CD4-positive, alpha-beta memory T cell (primary cell): ENCODE measurements around the gene MRPS30. TPM values are rescaled to one million over a fixed set of nuclear protein-coding genes. Genes with fewer than 3 reads are reported as not detected.
"Not testable (repeated sequence)": the region's sequence is repeated elsewhere in the genome, so short reads cannot be mapped to it uniquely, and the experiment has no call there.

Experiments used
- CTCF ChIA-PET: fragments of 350-600 bp; sonication (Branson Sonifier 250); formaldehyde crosslinking; loops from one replicate; lab custom pipeline; 2021; ENCODE audit warnings: inconsistent platforms; ENCODE audit not compliant: partially characterized antibody; lab: Charles Lee
- POLR2A ChIA-PET: fragments of 350-600 bp; sonication (Branson Sonifier 250); formaldehyde crosslinking; loops from one replicate; lab custom pipeline; 2021; ENCODE audit not compliant: partially characterized antibody; lab: Charles Lee
- DNase-seq, 5 donors: peaks; one replicate each; pipeline versions ENCODE4 v3.0.0 to v3.0.0-alpha.2; 2020 to 2022; ENCODE audit warnings: mixed read lengths in 1 of 5
- H3K27ac ChIP-seq: one replicate; pipeline ENCODE4 v1.7.0; 2013; ENCODE audit warnings: low read depth, low read length
- H3K27me3 ChIP-seq: 2 replicates; pipeline ENCODE4 v1.7.0; 2013; ENCODE audit warnings: mild to moderate bottlenecking, low read length, moderate library complexity; ENCODE audit not compliant: insufficient read depth
- H3K36me3 ChIP-seq: 2 replicates; pipeline ENCODE4 v1.7.0; 2013; ENCODE audit warnings: mild to moderate bottlenecking, low read length, moderate library complexity; ENCODE audit not compliant: insufficient read depth
- H3K4me1 ChIP-seq: 2 replicates; pipeline ENCODE4 v1.7.0; 2013; ENCODE audit warnings: mild to moderate bottlenecking, low read length, moderate library complexity; ENCODE audit not compliant: insufficient read depth
- H3K4me3 ChIP-seq, 2 donors: one replicate each; pipeline ENCODE4 v1.7.0; 2013; ENCODE audit warnings: low read length in 2 of 2, mild to moderate bottlenecking in 1 of 2
- H3K9me3 ChIP-seq, 2 donors: one replicate each; pipeline ENCODE4 v1.7.0; 2013; ENCODE audit warnings: low read length in 2 of 2, control low read depth in 1 of 2; ENCODE audit not compliant: control insufficient read depth in 1 of 2
- H3K27ac Mint-ChIP-seq, 7 donors: one replicate each; pipeline ENCODE4 v1.8.0; 2020 to 2021; ENCODE audit warnings: mixed read lengths in 7 of 7, mild to moderate bottlenecking in 6 of 7, inconsistent platforms in 3 of 7, moderate library complexity in 3 of 7
- H3K27me3 Mint-ChIP-seq, 2 donors: one replicate each; pipeline ENCODE4 v1.8.0; 2020 to 2021; ENCODE audit warnings: mixed read lengths in 2 of 2
- H3K36me3 Mint-ChIP-seq, 2 donors: one replicate each; pipeline ENCODE4 v1.8.0; 2020 to 2021; ENCODE audit warnings: mixed read lengths in 2 of 2, inconsistent platforms in 1 of 2, mild to moderate bottlenecking in 1 of 2
- H3K4me1 Mint-ChIP-seq, 4 donors: one replicate each; pipeline ENCODE4 v1.8.0; 2020 to 2021; ENCODE audit warnings: mixed read lengths in 4 of 4, mild to moderate bottlenecking in 1 of 4
- H3K4me3 Mint-ChIP-seq, 8 donors: one replicate each; pipeline ENCODE4 v1.8.0; 2020 to 2021; ENCODE audit warnings: mixed read lengths in 8 of 8, mild to moderate bottlenecking in 7 of 8, moderate library complexity in 6 of 8, inconsistent platforms in 3 of 8
- H3K9me3 Mint-ChIP-seq, 8 donors: one replicate each; pipeline ENCODE4 v1.8.0; 2020 to 2021; ENCODE audit warnings: mixed read lengths in 8 of 8, mild to moderate bottlenecking in 5 of 8, inconsistent platforms in 3 of 8, moderate library complexity in 1 of 8
- intact Hi-C: fragments of 100-400 bp; cut with micrococcal nuclease; formaldehyde crosslinking; loops from one replicate; pipeline ENCODE4 v1.15.1; 2023
- polyA plus RNA-seq, 2 donors: library from polyadenylated mRNA; unstranded; fragments of 300-500 nt; fragmentation: Illumina TruSeq; gene quantifications; one replicate each; pipeline ENCODE4 v1.2.3, GENCODE V29; 2021
- total RNA-seq, 2 experiments: library from RNA; stranded (reverse); gene quantifications; one replicate each; pipeline ENCODE4 v1.2.3, GENCODE V29; 2021

The MRPS30 gene
- total RNA-seq (10 to 100 TPM; 54.1 to 56.1 TPM), polyA plus RNA-seq (10 to 100 TPM; 67.7 to 68.2 TPM)

GRCh38 chr5:44808435-44809214 lies at the start of gene MRPS30:
Gene MRPS30, plus strand, starts transcription at chr5:44808947. Its CDS starts 16 bp downstream, at chr5:44808963.
- ChIA-PET POLR2A (interaction anchor here (0.9 to 1.4 kb wide), 4 partner anchors 13 to 1688 kb away, joined by 3 to 12 read pairs (median 3); partner anchors contain the start of genes NNT, TMEM267 and ZNF131), CTCF (interaction anchor here (1.0 to 1.9 kb wide), 2 partner anchors 9 to 10 kb away, joined by 4 read pairs; no protein-coding TSS in a partner anchor)
- Mint-ChIP-seq H3K27me3 (peaks cover 0 to 2% of the 10 kb centered on the region in 2 donors), H3K36me3 (peaks cover 10 to 30% of the 10 kb centered on the region in 2 donors), H3K27ac (peak within 1 kb of the TSS; percentile 91 to 98 (median 96)), H3K4me1 (peaks cover 18 to 38% (median 31%) of the 10 kb centered on the region in 4 donors), H3K9me3 (peaks cover 0 to 1% (median 0%) of the 10 kb centered on the region in 8 donors), H3K4me3 (peak within 1 kb of the TSS; percentile 84 to 97 (median 94))
- Histone ChIP-seq H3K9me3 (no peaks in the 10 kb centered on the region), H3K4me1 (peaks cover 21% of the 10 kb centered on the region), H3K36me3 (peaks cover 12% of the 10 kb centered on the region), H3K4me3 (peak within 1 kb of the TSS; percentile 90 to 91), H3K27me3 (no peaks in the 10 kb centered on the region), H3K27ac (peak within 1 kb of the TSS; percentile 78)
- intact Hi-C loops = loop anchor here (2.0 to 10.0 kb wide), 3 partner anchors 1251 to 1496 kb away; partner anchors contain the start of genes HMGCS1, PAIP1 and TMEM267
- peak; percentile 93 to 96 (median 94) for DNase-seq

- H3K27ac Mint-ChIP-seq = no peak overlapping the region
- no peaks in the 10 kb centered on the region for H3K9me3 Mint-ChIP-seq
- Histone ChIP-seq H3K27ac (no peak overlapping the region), H3K4me3 (no peak overlapping the region), H3K9me3 (no peaks in the 10 kb centered on the region), H3K27me3 (no peaks in the 10 kb centered on the region), H3K4me1 (no peaks in the 10 kb centered on the region), H3K36me3 (no peaks in the 10 kb centered on the region)
- intact Hi-C loops = no loop called here
- H3K36me3 Mint-ChIP-seq = no peaks in the 10 kb centered on the region
- no peaks in the 10 kb centered on the region for H3K4me1 Mint-ChIP-seq
- ChIA-PET POLR2A (no interaction called here), CTCF (no interaction called here)
- H3K27me3 Mint-ChIP-seq = peaks cover 8 to 9% of the 10 kb centered on the region in 2 donors
- DNase-seq = no peak
- no peak overlapping the region for H3K4me3 Mint-ChIP-seq
These were observed 39.4 kb upstream of the MRPS30 start for GRCh38 chr5:44769200-44769876.

- POLR2A ChIA-PET = no interaction called here
- Mint-ChIP-seq H3K4me1 (no peaks in the 10 kb centered on the region), H3K36me3 (no peaks in the 10 kb centered on the region), H3K9me3 (no peaks in the 10 kb centered on the region), H3K27me3 (peaks cover 8 to 9% of the 10 kb centered on the region in 2 donors), H3K27ac (no peak overlapping the region), H3K4me3 (no peak overlapping the region)
- CTCF ChIA-PET = interaction anchor here (1.0 kb wide), 1 partner anchor 13 kb away, joined by 3 read pairs; no protein-coding TSS in a partner anchor
- H3K27me3 ChIP-seq = no peaks in the 10 kb centered on the region
- H3K4me3 ChIP-seq = no peak overlapping the region
- H3K9me3 ChIP-seq = no peaks in the 10 kb centered on the region
- no peak overlapping the region for H3K27ac ChIP-seq
- H3K4me1 ChIP-seq = no peaks in the 10 kb centered on the region
- no peak for DNase-seq
- intact Hi-C loops = loop anchor here (5.0 kb wide), 1 partner anchor 1138 kb away; no protein-coding TSS in a partner anchor
- no peaks in the 10 kb centered on the region for H3K36me3 ChIP-seq
These were observed 38.9 kb upstream of the MRPS30 start for GRCh38 chr5:44769877-44770209.

- Histone ChIP-seq H3K27ac (no peak overlapping the region), H3K4me1 (no peaks in the 10 kb centered on the region), H3K36me3 (no peaks in the 10 kb centered on the region), H3K4me3 (no peak overlapping the region), H3K9me3 (no peaks in the 10 kb centered on the region), H3K27me3 (no peaks in the 10 kb centered on the region)
- Mint-ChIP-seq H3K27me3 (peaks cover 8 to 9% of the 10 kb centered on the region in 2 donors), H3K9me3 (no peaks in the 10 kb centered on the region), H3K36me3 (no peaks in the 10 kb centered on the region), H3K4me3 (no peak overlapping the region), H3K27ac (no peak overlapping the region), H3K4me1 (no peaks in the 10 kb centered on the region)
- no peak for DNase-seq
- intact Hi-C loops = loop anchor here (5.0 kb wide), 1 partner anchor 1139 kb away; no protein-coding TSS in a partner anchor
- POLR2A ChIA-PET = no interaction called here
- CTCF ChIA-PET = interaction anchor here (1.0 kb wide), 1 partner anchor 12 kb away, joined by 3 read pairs; no protein-coding TSS in a partner anchor
These were observed 37.7 kb upstream of the MRPS30 start for GRCh38 chr5:44770780-44771717.

GRCh38 chr5:44772397-44772796 lies 36.4 kb upstream of the MRPS30 start:
- DNase-seq, H3K4me3 Mint-ChIP-seq, H3K4me3 ChIP-seq, H3K4me1 ChIP-seq, CTCF ChIA-PET, H3K36me3 Mint-ChIP-seq, H3K27me3 ChIP-seq, H3K27ac Mint-ChIP-seq, H3K27ac ChIP-seq, H3K9me3 ChIP-seq, H3K36me3 ChIP-seq, POLR2A ChIA-PET, H3K4me1 Mint-ChIP-seq, H3K9me3 Mint-ChIP-seq: not testable (repeated sequence)
- H3K27me3 Mint-ChIP-seq = peaks cover 8 to 11% of the 10 kb centered on the region in 2 donors
- intact Hi-C loops = loop anchor here (5.0 kb wide), 1 partner anchor 1140 kb away; no protein-coding TSS in a partner anchor

- no peaks in the 10 kb centered on the region for H3K4me1 Mint-ChIP-seq
- ChIA-PET POLR2A (no interaction called here), CTCF (interaction anchor here (1.0 to 1.4 kb wide), 4 partner anchors 10 to 1143 kb away, joined by 3 to 5 read pairs (median 4); no protein-coding TSS in a partner anchor)
- Histone ChIP-seq H3K27ac (no peak overlapping the region), H3K36me3 (no peaks in the 10 kb centered on the region), H3K27me3 (no peaks in the 10 kb centered on the region), H3K9me3 (no peaks in the 10 kb centered on the region), H3K4me3 (no peak overlapping the region), H3K4me1 (no peaks in the 10 kb centered on the region)
- peaks cover 6 to 9% of the 10 kb centered on the region in 2 donors for H3K27me3 Mint-ChIP-seq
- no peaks in the 10 kb centered on the region for H3K9me3 Mint-ChIP-seq
- no peak overlapping the region for H3K27ac Mint-ChIP-seq
- intact Hi-C loops = loop anchor here (2.0 to 5.0 kb wide), 2 partner anchors 238 to 1142 kb away; no protein-coding TSS in a partner anchor
- no peaks in the 10 kb centered on the region for H3K36me3 Mint-ChIP-seq
- H3K4me3 Mint-ChIP-seq = no peak overlapping the region
- peak in 4 of 5 donors; percentile 13 to 21 (median 18) for DNase-seq
These were observed 34.4 kb upstream of the MRPS30 start for GRCh38 chr5:44774279-44774880.
